IMR-90 (cell line): ENCODE measurements around the gene ACTRT3. TPM values are rescaled to one million over a fixed set of nuclear protein-coding genes. Genes with fewer than 3 reads are reported as not detected.

ENCODE experiments used
- ATAC-seq: fragments of 200-7000 bp; cut with Tn5 transposase; 2 replicates; pipeline ENCODE4 v1.9.1; 2020; ENCODE audit warnings: low read depth, mild to moderate bottlenecking, moderate library complexity
- BruUV-seq: library from RNA; stranded (reverse); fragments of 400-500 nt; replicated peaks from 2 replicates; lab custom pipeline; 2021; lab: Mats Ljungman, UMichigan
- CTCF ChIA-PET: fragments of 300-600 bp; formaldehyde crosslinking; extraction: SDS; loops from one replicate; lab custom pipeline; 2021; ENCODE audit warnings: antibody characterized with exemption; lab: Yijun Ruan, JAX
- POLR2A ChIA-PET: fragments of 300-600 bp; sonication (Branson Sonifier 250); formaldehyde crosslinking; loops from one replicate; lab custom pipeline; 2022; ENCODE audit warnings: antibody characterized with exemption; ENCODE audit not compliant: unreplicated experiment; lab: Charles Lee
- DNase-seq: peaks from one replicate; pipeline ENCODE4 v3.0.0; 2013
- H2AFZ ChIP-seq: replicated peaks from 2 replicates; pipeline ENCODE3; 2013; ENCODE audit warnings: low read length, mild to moderate bottlenecking; ENCODE audit not compliant: poor library complexity
- H2AK5ac ChIP-seq: 2 replicates; pipeline ENCODE4 v1.6.1; 2013; ENCODE audit warnings: low read depth, low read length, inconsistent platforms
- H2AK9ac ChIP-seq: replicated peaks from 2 replicates; pipeline ENCODE3; 2013; ENCODE audit warnings: mild to moderate bottlenecking, low read depth, low read length, moderate library complexity; ENCODE audit not compliant: poor library complexity
- H2BK120ac ChIP-seq: 2 replicates; pipeline ENCODE4 v1.6.1; 2013; ENCODE audit warnings: low read depth, low read length, inconsistent platforms
- H2BK15ac ChIP-seq: 3 replicates; pipeline ENCODE4 v1.6.1; 2013; ENCODE audit warnings: low read depth, low read length, inconsistent platforms
- H2BK20ac ChIP-seq: 2 replicates; pipeline ENCODE4 v1.6.1; 2013; ENCODE audit warnings: low read depth, mild to moderate bottlenecking, inconsistent platforms, low read length, moderate library complexity
- H2BK5ac ChIP-seq: 2 replicates; pipeline ENCODE4 v1.6.1; 2013; ENCODE audit warnings: mild to moderate bottlenecking, low read depth, low read length, inconsistent platforms; ENCODE audit not compliant: poor library complexity, severe bottlenecking
- H3K14ac ChIP-seq: replicated peaks from 2 replicates; pipeline ENCODE4 v1.6.1; 2013; ENCODE audit warnings: low read depth, low read length, inconsistent platforms
- H3K18ac ChIP-seq: 2 replicates; pipeline ENCODE4 v1.6.1; 2013; ENCODE audit warnings: low read depth, low read length, control low read depth
- H3K23ac ChIP-seq: 2 replicates; pipeline ENCODE4 v1.6.1; 2013; ENCODE audit warnings: low read depth, low read length, inconsistent platforms
- H3K27ac ChIP-seq: 2 replicates; pipeline ENCODE4 v1.5.1; 2013; ENCODE audit warnings: mild to moderate bottlenecking, control low read depth, low read length; ENCODE audit not compliant: insufficient read depth
- H3K27me3 ChIP-seq: 2 replicates; pipeline ENCODE4 v1.6.1; 2013; ENCODE audit warnings: low read length; ENCODE audit not compliant: control insufficient read depth, insufficient read depth
- H3K36me3 ChIP-seq: 2 replicates; pipeline ENCODE4 v1.6.1; 2013; ENCODE audit warnings: low read length, mixed read lengths; ENCODE audit not compliant: control insufficient read depth, insufficient read depth
- H3K4ac ChIP-seq: 2 replicates; pipeline ENCODE4 v1.6.1; 2013; ENCODE audit warnings: low read depth, low read length, inconsistent platforms
- H3K4me1 ChIP-seq: 2 replicates; pipeline ENCODE4 v1.6.1; 2013; ENCODE audit warnings: low read length, mixed read lengths; ENCODE audit not compliant: control insufficient read depth, insufficient read depth
- H3K4me2 ChIP-seq: 2 replicates; pipeline ENCODE4 v1.6.1; 2013; ENCODE audit warnings: low read depth, mild to moderate bottlenecking, control low read depth, low read length, moderate library complexity
- H3K4me3 ChIP-seq: 2 replicates; pipeline ENCODE4 v1.5.1; 2013; ENCODE audit warnings: low read depth, mild to moderate bottlenecking, control low read depth, low read length, moderate library complexity; ENCODE audit not compliant: insufficient read depth
- H3K56ac ChIP-seq: 2 replicates; pipeline ENCODE4 v1.6.1; 2013; ENCODE audit warnings: low read length, inconsistent platforms; ENCODE audit not compliant: insufficient read depth; ENCODE audit errors: extremely low read depth
- H3K79me1 ChIP-seq, 2 experiments: 2 replicates each; pipeline ENCODE4 v1.6.1; 2013; ENCODE audit warnings: low read length in 2 of 2, inconsistent platforms in 1 of 2, low read depth in 1 of 2
- H3K9ac ChIP-seq: 2 replicates; pipeline ENCODE4 v1.6.1; 2013; ENCODE audit warnings: low read depth, low read length, control low read depth
- H3K9me1 ChIP-seq: 2 replicates; pipeline ENCODE4 v1.6.1; 2013; ENCODE audit warnings: low read length, inconsistent platforms; ENCODE audit not compliant: insufficient read depth
- H3K9me3 ChIP-seq: 2 replicates; pipeline ENCODE4 v1.6.1; 2013; ENCODE audit warnings: low read length; ENCODE audit not compliant: control insufficient read depth, insufficient read depth
- H4K20me1 ChIP-seq: 2 replicates; pipeline ENCODE4 v1.6.1; 2013; ENCODE audit warnings: low read length, inconsistent platforms; ENCODE audit not compliant: insufficient read depth
- H4K5ac ChIP-seq: 2 replicates; pipeline ENCODE4 v1.6.1; 2013; ENCODE audit warnings: mild to moderate bottlenecking, low read depth, low read length, control low read depth
- H4K8ac ChIP-seq, 2 experiments: 2 replicates each; pipeline ENCODE4 v1.6.1; 2013; ENCODE audit warnings: low read depth in 2 of 2, low read length in 2 of 2, control low read depth in 1 of 2, inconsistent platforms in 1 of 2
- H4K91ac ChIP-seq: 2 replicates; pipeline ENCODE4 v1.6.1; 2013; ENCODE audit warnings: low read depth, low read length, inconsistent platforms; ENCODE audit not compliant: insufficient read depth
- BHLHE40 ChIP-seq: fragments of 150-350 bp; IDR thresholded peaks from 2 replicates; pipeline ENCODE4 v1.6.1; 2016; ENCODE audit warnings: mild to moderate bottlenecking, low read depth, low read length
- CEBPB ChIP-seq: IDR thresholded peaks from 2 replicates; pipeline ENCODE4 v1.6.1; 2012; ENCODE audit warnings: low read depth, low read length, improper control_type of control experiment
- CHD1 ChIP-seq: IDR thresholded peaks from 2 replicates; pipeline ENCODE4 v1.6.1; 2012; ENCODE audit warnings: low read depth, low read length, improper control_type of control experiment
- FOS ChIP-seq: fragments of 150-350 bp; IDR thresholded peaks from 2 replicates; pipeline ENCODE4 v1.6.1; 2016; ENCODE audit warnings: low read depth, low read length
- MAFK ChIP-seq: IDR thresholded peaks from 2 replicates; pipeline ENCODE4 v1.6.1; 2012; ENCODE audit warnings: low read depth, low read length, improper control_type of control experiment
- MAZ ChIP-seq: IDR thresholded peaks from 2 replicates; pipeline ENCODE4 v1.6.1; 2012; ENCODE audit warnings: low read depth, mild to moderate bottlenecking, low read length, improper control_type of control experiment, moderate library complexity, borderline replicate concordance
- MXI1 ChIP-seq: IDR thresholded peaks from 2 replicates; pipeline ENCODE4 v1.6.1; 2012; ENCODE audit warnings: low read depth, mild to moderate bottlenecking, low read length, moderate library complexity, borderline replicate concordance
- NFE2L2 ChIP-seq: fragments of 150-350 bp; IDR thresholded peaks from 2 replicates; pipeline ENCODE4 v1.6.1; 2016; ENCODE audit warnings: low read depth, mild to moderate bottlenecking, low read length
- POLR2A ChIP-seq: IDR thresholded peaks from 2 replicates; pipeline ENCODE4 v1.6.1; 2012; ENCODE audit warnings: mild to moderate bottlenecking, low read depth, low read length
- RAD21 ChIP-seq: IDR thresholded peaks from 2 replicates; pipeline ENCODE4 v1.6.1; 2012; ENCODE audit warnings: low read length, improper control_type of control experiment
- RCOR1 ChIP-seq: IDR thresholded peaks from 2 replicates; pipeline ENCODE4 v1.6.1; 2012; ENCODE audit warnings: mild to moderate bottlenecking, low read length, improper control_type of control experiment; ENCODE audit not compliant: insufficient replicate concordance
- RFX5 ChIP-seq: IDR thresholded peaks from 2 replicates; pipeline ENCODE4 v1.8.0; 2012; ENCODE audit warnings: low read depth, mild to moderate bottlenecking, low read length, moderate library complexity
- SMC3 ChIP-seq: fragments of 150-350 bp; IDR thresholded peaks from 2 replicates; pipeline ENCODE4 v1.6.1; 2016; ENCODE audit warnings: low read depth, mild to moderate bottlenecking, antibody characterized with exemption, low read length, moderate library complexity
- WGBS, 2 experiments: methylation state at CpG; one replicate each; pipeline versions ENCODE4 v1.1.5 to v1.1.7; 2013; ENCODE audit warnings: missing lambda C conversion rate in 2 of 2; ENCODE audit not compliant: insufficient read length in 1 of 2; ENCODE audit errors: extremely low coverage in 2 of 2; 5-methylcytosine and 5-hydroxymethylcytosine counted together
- dilution Hi-C: fragments of 300-500 bp; cut with HindIII; formaldehyde crosslinking; loops from one replicate; pipeline ENCODE4 v1.14.3; 2018; ENCODE audit warnings: low sequenced_read_pairs; ENCODE audit not compliant: unreplicated experiment
- in situ Hi-C: fragments of 300-500 bp; cut with MboI; formaldehyde crosslinking; loops from 3 replicates; pipeline ENCODE4 v1.14.3; 2019; ENCODE audit warnings: low sequenced_read_pairs, inconsistent platforms, mixed read lengths
- intact Hi-C: fragments of 100-400 bp; cut with micrococcal nuclease; formaldehyde crosslinking; loops from 2 replicates; pipeline ENCODE4 v1.10.0; 2022
- polyA plus RNA-seq, 3 experiments: library from polyadenylated mRNA; depleted of rRNA; stranded (reverse); fragments of >200 nt; gene quantifications; 2 replicates each; pipeline ENCODE4 v1.2.3, GENCODE V29; 2012; ENCODE audit warnings: low replicate concordance in 1 of 3
- total RNA-seq: library from RNA; depleted of rRNA; stranded (reverse); fragments of >200 nt; gene quantifications from 2 replicates; pipeline ENCODE4 v1.2.3, GENCODE V29; 2012
- TF ChIP-seq, protein P1 (sequence below): fragments of 150-350 bp; IDR thresholded peaks from 2 replicates; pipeline ENCODE4 v1.6.1; 2016; ENCODE audit warnings: low read depth, mild to moderate bottlenecking, low read length, moderate library complexity, borderline replicate concordance
- TF ChIP-seq, protein P2 (sequence below): conservative IDR thresholded peaks from 2 replicates; pipeline ENCODE4 v1.5.1; 2012; ENCODE audit warnings: mild to moderate bottlenecking, low read depth, low read length, improper control_type of control experiment
- TF ChIP-seq, protein P3 (sequence below): fragments of 150-350 bp; IDR thresholded peaks from 2 replicates; pipeline ENCODE4 v1.6.1; 2017; ENCODE audit warnings: mild to moderate bottlenecking, antibody characterized with exemption, low read length, low read depth

The ACTRT3 gene
- total and polyA plus RNA-seq, 2 of the 4 experiments (the other 2 are of a cell fraction), result 0.97 to 2.5 TPM

DNA sequence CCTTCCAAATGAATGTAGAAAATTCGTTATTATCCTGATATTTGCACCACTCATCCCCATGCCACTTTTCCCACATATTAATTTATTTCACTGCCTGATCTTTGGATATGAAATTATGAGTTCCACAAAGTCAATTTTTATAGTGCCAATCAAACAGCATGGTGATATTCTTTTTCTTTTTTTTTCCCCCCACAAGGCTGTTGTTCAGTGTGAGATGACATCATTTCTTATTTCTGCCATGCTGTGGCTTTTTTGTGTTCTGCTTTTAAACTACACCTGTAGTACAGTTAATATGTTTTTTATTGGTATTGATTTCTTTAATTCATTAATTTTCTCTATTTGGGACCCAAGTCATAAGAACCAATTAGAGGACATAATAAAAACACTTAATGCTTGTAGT, 18.4 kb upstream of the ACTRT3 start:
- no peak overlapping the region for H2AK5ac ChIP-seq
- H2BK20ac ChIP-seq, result no peak overlapping the region
- H3K14ac ChIP-seq, result no peak overlapping the region
- H3K18ac ChIP-seq, result no peak overlapping the region
- no peak overlapping the region for H4K8ac ChIP-seq
- H3K9me3 ChIP-seq, result no peaks in the 10 kb centered on the region
- peaks cover 4% of the 10 kb centered on the region for H3K4me1 ChIP-seq
- dilution Hi-C loops (no loop called here), in situ Hi-C loops (no loop called here), intact Hi-C loops (no loop called here)
- no peak overlapping the region for H2AFZ ChIP-seq
- H3K23ac ChIP-seq, result no peak overlapping the region
- peaks cover 3 to 6% of the 10 kb centered on the region in 2 experiments; a peak in 1 of 4 replicates for H3K79me1 ChIP-seq
- no peak overlapping the region for H2AK9ac ChIP-seq
- H3K27ac ChIP-seq, result no peak overlapping the region
- H3K9ac ChIP-seq, result no peak overlapping the region
- no peak overlapping the region for H4K91ac ChIP-seq
- no CpG with 5 or more reads among the region's 1 CpG for WGBS, 2 experiments
- H2BK120ac ChIP-seq, result no peak overlapping the region
- H3K4me2 ChIP-seq, result no peak overlapping the region
- no peak overlapping the region for H2BK5ac ChIP-seq
- H2BK15ac ChIP-seq, result no peak overlapping the region
- H4K5ac ChIP-seq, result no peak overlapping the region
- CTCF ChIA-PET, result no interaction called here
- no peak for ATAC-seq
- no peak overlapping the region for H3K4me3 ChIP-seq
- DNase-seq, result no peak
- BruUV-seq, result no TSS peak
- no peak for TF ChIP-seq SMC3
- no peak for TF ChIP-seq BHLHE40
- no peak for TF ChIP-seq MXI1
- TF ChIP-seq, protein P1, sequence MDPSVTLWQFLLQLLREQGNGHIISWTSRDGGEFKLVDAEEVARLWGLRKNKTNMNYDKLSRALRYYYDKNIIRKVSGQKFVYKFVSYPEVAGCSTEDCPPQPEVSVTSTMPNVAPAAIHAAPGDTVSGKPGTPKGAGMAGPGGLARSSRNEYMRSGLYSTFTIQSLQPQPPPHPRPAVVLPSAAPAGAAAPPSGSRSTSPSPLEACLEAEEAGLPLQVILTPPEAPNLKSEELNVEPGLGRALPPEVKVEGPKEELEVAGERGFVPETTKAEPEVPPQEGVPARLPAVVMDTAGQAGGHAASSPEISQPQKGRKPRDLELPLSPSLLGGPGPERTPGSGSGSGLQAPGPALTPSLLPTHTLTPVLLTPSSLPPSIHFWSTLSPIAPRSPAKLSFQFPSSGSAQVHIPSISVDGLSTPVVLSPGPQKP, result no peak
- TF ChIP-seq CHD1, result no peak
- no peak for TF ChIP-seq MAZ
- TF ChIP-seq NFE2L2, result no peak
- no peak for TF ChIP-seq RAD21
- no peak for TF ChIP-seq RFX5
- no peak for TF ChIP-seq FOS
- TF ChIP-seq, protein P2, sequence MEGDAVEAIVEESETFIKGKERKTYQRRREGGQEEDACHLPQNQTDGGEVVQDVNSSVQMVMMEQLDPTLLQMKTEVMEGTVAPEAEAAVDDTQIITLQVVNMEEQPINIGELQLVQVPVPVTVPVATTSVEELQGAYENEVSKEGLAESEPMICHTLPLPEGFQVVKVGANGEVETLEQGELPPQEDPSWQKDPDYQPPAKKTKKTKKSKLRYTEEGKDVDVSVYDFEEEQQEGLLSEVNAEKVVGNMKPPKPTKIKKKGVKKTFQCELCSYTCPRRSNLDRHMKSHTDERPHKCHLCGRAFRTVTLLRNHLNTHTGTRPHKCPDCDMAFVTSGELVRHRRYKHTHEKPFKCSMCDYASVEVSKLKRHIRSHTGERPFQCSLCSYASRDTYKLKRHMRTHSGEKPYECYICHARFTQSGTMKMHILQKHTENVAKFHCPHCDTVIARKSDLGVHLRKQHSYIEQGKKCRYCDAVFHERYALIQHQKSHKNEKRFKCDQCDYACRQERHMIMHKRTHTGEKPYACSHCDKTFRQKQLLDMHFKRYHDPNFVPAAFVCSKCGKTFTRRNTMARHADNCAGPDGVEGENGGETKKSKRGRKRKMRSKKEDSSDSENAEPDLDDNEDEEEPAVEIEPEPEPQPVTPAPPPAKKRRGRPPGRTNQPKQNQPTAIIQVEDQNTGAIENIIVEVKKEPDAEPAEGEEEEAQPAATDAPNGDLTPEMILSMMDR, result no peak
- no peak for TF ChIP-seq CEBPB
- TF ChIP-seq POLR2A, result no peak
- TF ChIP-seq, protein P3, sequence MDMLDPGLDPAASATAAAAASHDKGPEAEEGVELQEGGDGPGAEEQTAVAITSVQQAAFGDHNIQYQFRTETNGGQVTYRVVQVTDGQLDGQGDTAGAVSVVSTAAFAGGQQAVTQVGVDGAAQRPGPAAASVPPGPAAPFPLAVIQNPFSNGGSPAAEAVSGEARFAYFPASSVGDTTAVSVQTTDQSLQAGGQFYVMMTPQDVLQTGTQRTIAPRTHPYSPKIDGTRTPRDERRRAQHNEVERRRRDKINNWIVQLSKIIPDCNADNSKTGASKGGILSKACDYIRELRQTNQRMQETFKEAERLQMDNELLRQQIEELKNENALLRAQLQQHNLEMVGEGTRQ, result no peak
- no peak for TF ChIP-seq MAFK
- TF ChIP-seq RCOR1, result no peak
- H4K20me1 ChIP-seq, result no peaks in the 10 kb centered on the region
- H3K27me3 ChIP-seq, result no peaks in the 10 kb centered on the region
- POLR2A ChIA-PET, result no interaction called here
- H3K4ac ChIP-seq, result no peak overlapping the region
- H3K56ac ChIP-seq, result no peak overlapping the region
- 0 out of 2 replicates have a peak, but pooled peaks cover 4% of the 10 kb centered on the region for H3K9me1 ChIP-seq
- peaks cover 17% of the 10 kb centered on the region for H3K36me3 ChIP-seq
